Mesendoderm (in vitro differentiated cells): ENCODE measurements around the gene RPS3A.

ENCODE experiments used
- DNase-seq: peaks from one replicate; pipeline ENCODE4 v3.0.0; 2013
- H2AK5ac ChIP-seq: 2 replicates; pipeline ENCODE4 v1.6.1; 2013; ENCODE audit warnings: low read length, inconsistent platforms
- H2BK120ac ChIP-seq: 2 replicates; pipeline ENCODE4 v1.6.1; 2013; ENCODE audit warnings: low read depth, mild to moderate bottlenecking, low read length, moderate library complexity, mixed read lengths
- H2BK15ac ChIP-seq: replicated peaks from 2 replicates; pipeline ENCODE4 v1.6.1; 2013; ENCODE audit warnings: low read depth, mild to moderate bottlenecking, moderate library complexity
- H2BK5ac ChIP-seq: 2 replicates; pipeline ENCODE4 v1.6.1; 2013; ENCODE audit warnings: low read length, inconsistent platforms
- H3K18ac ChIP-seq: 2 replicates; pipeline ENCODE4 v1.6.1; 2013; ENCODE audit warnings: mild to moderate bottlenecking, low read length, mixed read lengths
- H3K23ac ChIP-seq: one replicate; pipeline ENCODE4 v1.6.1; 2013; ENCODE audit warnings: low read length
- H3K27ac ChIP-seq: 2 replicates; pipeline ENCODE4 v1.5.1; 2013; ENCODE audit warnings: low read depth, mild to moderate bottlenecking, inconsistent platforms, low read length, moderate library complexity
- H3K27me3 ChIP-seq: 2 replicates; pipeline ENCODE4 v1.6.1; 2013; ENCODE audit warnings: low read length, control low read depth, mild to moderate bottlenecking, inconsistent platforms; ENCODE audit not compliant: insufficient read depth, poor library complexity
- H3K36me3 ChIP-seq: 2 replicates; pipeline ENCODE4 v1.6.1; 2013; ENCODE audit warnings: low read length, inconsistent platforms; ENCODE audit not compliant: control insufficient read depth, insufficient read depth
- H3K4ac ChIP-seq: one replicate; pipeline ENCODE4 v1.6.1; 2013; ENCODE audit warnings: low read depth, mild to moderate bottlenecking, low read length, moderate library complexity
- H3K4me1 ChIP-seq: 2 replicates; pipeline ENCODE4 v1.6.1; 2013; ENCODE audit warnings: low read depth, low read length, inconsistent platforms; ENCODE audit not compliant: control insufficient read depth
- H3K4me2 ChIP-seq: 2 replicates; pipeline ENCODE4 v1.6.1; 2013; ENCODE audit warnings: low read length
- H3K4me3 ChIP-seq: 2 replicates; pipeline ENCODE4 v1.5.1; 2013; ENCODE audit warnings: mild to moderate bottlenecking, low read length
- H3K56ac ChIP-seq: one replicate; pipeline ENCODE4 v1.6.1; 2013; ENCODE audit warnings: low read length
- H3K79me1 ChIP-seq: 2 replicates; pipeline ENCODE4 v1.6.1; 2013; ENCODE audit warnings: low read length, inconsistent platforms
- H3K79me2 ChIP-seq: 2 replicates; pipeline ENCODE4 v1.6.1; 2013; ENCODE audit warnings: mild to moderate bottlenecking, low read length; ENCODE audit not compliant: control insufficient read depth, insufficient read depth
- H3K9ac ChIP-seq: 2 replicates; pipeline ENCODE4 v1.6.1; 2013; ENCODE audit warnings: low read length, inconsistent platforms
- H4K5ac ChIP-seq: one replicate; pipeline ENCODE4 v1.6.1; 2013; ENCODE audit warnings: low read length
- H4K8ac ChIP-seq: one replicate; pipeline ENCODE4 v1.6.1; 2013; ENCODE audit warnings: low read depth, mild to moderate bottlenecking, control low read depth, low read length, moderate library complexity
- WGBS: extraction: QIAGEN DNeasy Blood & Tissue Kit; methylation state at CpG from one replicate; pipeline ENCODE4 v1.1.7; 2013; ENCODE audit warnings: low lambda C conversion rate, missing lambda C conversion rate; ENCODE audit not compliant: insufficient coverage; ENCODE audit errors: extremely low coverage; 5-methylcytosine and 5-hydroxymethylcytosine counted together

The RPS3A gene

DNA sequence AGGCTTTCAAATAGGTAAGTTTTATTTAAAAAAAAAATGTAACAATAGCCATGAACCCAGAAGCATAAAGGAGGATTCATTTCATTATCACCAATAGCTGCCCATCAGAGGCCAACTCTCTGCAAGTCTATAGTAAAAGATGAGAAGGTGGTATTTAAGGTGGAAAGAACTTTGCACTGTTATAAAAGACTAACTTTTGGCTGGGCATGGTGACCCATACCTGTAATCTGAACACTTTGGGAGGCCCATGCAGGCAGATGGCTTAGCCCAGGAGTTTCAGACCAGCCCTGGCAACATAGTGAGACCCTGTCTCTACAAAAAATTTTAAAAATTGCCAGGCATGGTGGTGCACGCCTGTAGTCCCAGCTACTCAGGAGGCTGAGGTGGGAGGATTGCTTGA lies 43.3 kb downstream of the RPS3A start:
- Histone ChIP-seq H2BK120ac (no peak overlapping the region), H4K8ac (no peak overlapping the region), H2BK15ac (no peak overlapping the region), H3K23ac (no peak overlapping the region), H3K4me2 (no peak overlapping the region), H3K4ac (no peak overlapping the region), H3K18ac (no peak overlapping the region), H3K79me1 (no peaks in the 10 kb centered on the region), H3K4me3 (no peak overlapping the region), H3K27me3 (no peaks in the 10 kb centered on the region), H3K4me1 (no peaks in the 10 kb centered on the region), H2BK5ac (no peak overlapping the region), H3K9ac (no peak overlapping the region), H3K36me3 (peaks cover 2% of the 10 kb centered on the region), H3K56ac (no peak overlapping the region), H2AK5ac (no peak overlapping the region), H3K79me2 (no peaks in the 10 kb centered on the region), H3K27ac (no peak overlapping the region), H4K5ac (no peak overlapping the region)
- WGBS = no CpG with 5 or more reads among the region's 1 CpG
- no peak for DNase-seq

DNA sequence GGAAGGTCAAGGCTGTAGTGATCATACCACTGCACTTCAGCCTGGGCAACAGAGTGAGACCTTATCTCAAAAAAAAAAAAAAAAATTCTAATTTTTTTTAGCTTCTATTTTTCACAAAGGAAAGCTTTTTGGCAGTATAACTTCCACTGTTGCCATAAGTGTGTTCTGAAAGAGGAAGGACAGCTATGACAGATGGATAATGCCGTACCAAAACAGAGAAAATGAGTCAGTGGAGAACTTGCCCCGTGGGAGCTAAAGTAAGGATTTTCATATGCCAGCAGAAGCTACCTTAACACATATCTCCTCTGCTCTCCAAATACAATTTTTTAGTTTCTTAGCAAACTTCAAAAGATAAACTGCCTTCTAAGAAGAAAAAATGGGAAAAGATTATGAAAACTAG lies 43.7 kb downstream of the RPS3A start:
- H4K5ac ChIP-seq = no peak overlapping the region
- no peak overlapping the region for H2BK5ac ChIP-seq
- H3K27me3 ChIP-seq = no peaks in the 10 kb centered on the region
- peaks cover 2% of the 10 kb centered on the region for H3K36me3 ChIP-seq
- H3K56ac ChIP-seq = no peak overlapping the region
- no peak overlapping the region for H3K4me2 ChIP-seq
- H3K9ac ChIP-seq = no peak overlapping the region
- DNase-seq = no peak
- H2BK120ac ChIP-seq = no peak overlapping the region
- no peak overlapping the region for H3K23ac ChIP-seq
- H3K4me1 ChIP-seq = no peaks in the 10 kb centered on the region
- H4K8ac ChIP-seq = no peak overlapping the region
- no CpG with 5 or more reads among the region's 2 CpGs for WGBS
- no peak overlapping the region for H2AK5ac ChIP-seq
- no peaks in the 10 kb centered on the region for H3K79me2 ChIP-seq
- H2BK15ac ChIP-seq = no peak overlapping the region
- no peak overlapping the region for H3K4ac ChIP-seq
- H3K18ac ChIP-seq = no peak overlapping the region
- H3K27ac ChIP-seq = no peak overlapping the region
- H3K79me1 ChIP-seq = no peaks in the 10 kb centered on the region
- H3K4me3 ChIP-seq = no peak overlapping the region

DNA sequence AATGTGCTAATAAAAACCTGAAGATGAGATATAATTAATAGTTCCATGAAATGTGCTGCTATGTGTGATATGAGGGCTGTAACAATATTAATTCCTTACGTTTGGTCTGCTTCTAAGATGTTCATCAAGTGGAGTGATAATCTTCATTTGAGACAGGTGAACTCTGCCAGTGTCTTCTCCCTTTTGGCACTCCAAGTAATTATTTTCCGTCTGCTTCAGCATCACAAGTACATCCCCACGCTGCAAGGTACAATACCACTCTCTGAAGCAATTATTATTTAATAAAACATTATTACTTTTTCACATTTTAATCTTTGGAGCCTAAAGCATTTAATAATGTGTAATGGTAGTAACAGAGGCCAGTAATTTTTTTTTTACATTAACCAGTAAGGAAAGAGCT lies 44.4 kb downstream of the RPS3A start:
- Histone ChIP-seq H2AK5ac (no peak overlapping the region), H3K56ac (no peak overlapping the region), H3K27ac (no peak overlapping the region), H3K27me3 (no peaks in the 10 kb centered on the region), H3K79me1 (no peaks in the 10 kb centered on the region), H3K4ac (no peak overlapping the region), H3K4me3 (no peak overlapping the region), H3K79me2 (no peaks in the 10 kb centered on the region), H2BK5ac (no peak overlapping the region), H3K9ac (no peak overlapping the region), H2BK15ac (no peak overlapping the region), H3K23ac (no peak overlapping the region), H3K36me3 (peaks cover 2% of the 10 kb centered on the region), H4K8ac (no peak overlapping the region), H3K4me1 (no peaks in the 10 kb centered on the region), H4K5ac (no peak overlapping the region), H2BK120ac (no peak overlapping the region), H3K4me2 (no peak overlapping the region), H3K18ac (no peak overlapping the region)
- WGBS = 100% methylated on average over 1 of the region's 3 CpGs
- no peak for DNase-seq

DNA sequence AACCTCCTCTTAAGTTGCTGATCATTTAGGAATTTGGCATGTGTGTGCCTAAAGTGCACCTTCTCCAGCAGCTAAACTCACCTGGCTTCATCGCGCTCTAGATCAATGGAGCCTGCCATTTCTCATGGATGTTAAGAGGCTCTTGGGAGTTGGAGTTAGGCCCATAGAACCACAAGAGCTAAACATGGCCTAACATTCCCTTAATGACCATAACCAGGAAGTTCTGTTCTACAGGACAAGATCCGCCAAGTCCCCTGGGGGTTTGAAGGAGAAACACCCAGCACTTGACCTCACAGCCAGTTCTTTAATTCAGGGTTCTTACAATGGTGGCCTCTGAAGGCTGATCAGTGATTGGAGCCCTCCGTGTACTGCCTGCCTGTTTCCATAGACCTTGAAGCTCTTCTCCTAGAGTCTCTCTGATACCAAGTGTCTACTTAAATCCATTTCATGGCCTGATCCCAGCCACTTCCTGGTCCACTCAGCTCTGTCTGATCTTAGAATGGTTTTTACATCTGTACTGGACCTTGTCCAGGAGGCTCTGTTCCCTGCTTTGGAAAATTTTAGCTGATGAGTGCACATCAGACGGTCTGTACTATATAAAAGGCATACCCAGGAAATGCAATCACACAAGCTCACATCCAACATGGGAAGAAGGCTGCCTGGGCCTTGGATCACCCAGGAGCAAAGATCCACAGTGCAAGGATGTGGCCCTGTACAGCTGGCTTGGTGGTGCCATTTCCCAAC lies 45.1 kb downstream of the RPS3A start:
- H4K5ac ChIP-seq = no peak overlapping the region
- H3K36me3 ChIP-seq = peaks cover 2% of the 10 kb centered on the region
- H2BK5ac ChIP-seq = no peak overlapping the region
- no peak overlapping the region for H3K4me3 ChIP-seq
- H3K56ac ChIP-seq = no peak overlapping the region
- H3K27me3 ChIP-seq = no peaks in the 10 kb centered on the region
- no peak overlapping the region for H2BK120ac ChIP-seq
- no peak for DNase-seq
- no peak overlapping the region for H3K4me2 ChIP-seq
- no peaks in the 10 kb centered on the region for H3K4me1 ChIP-seq
- no CpG with 5 or more reads among the region's 5 CpGs for WGBS
- no peak overlapping the region for H2AK5ac ChIP-seq
- no peak overlapping the region for H3K18ac ChIP-seq
- no peak overlapping the region for H3K23ac ChIP-seq
- H3K4ac ChIP-seq = no peak overlapping the region
- no peak overlapping the region for H4K8ac ChIP-seq
- no peak overlapping the region for H2BK15ac ChIP-seq
- no peak overlapping the region for H3K9ac ChIP-seq
- H3K27ac ChIP-seq = no peak overlapping the region
- H3K79me2 ChIP-seq = no peaks in the 10 kb centered on the region
- no peaks in the 10 kb centered on the region for H3K79me1 ChIP-seq

DNA sequence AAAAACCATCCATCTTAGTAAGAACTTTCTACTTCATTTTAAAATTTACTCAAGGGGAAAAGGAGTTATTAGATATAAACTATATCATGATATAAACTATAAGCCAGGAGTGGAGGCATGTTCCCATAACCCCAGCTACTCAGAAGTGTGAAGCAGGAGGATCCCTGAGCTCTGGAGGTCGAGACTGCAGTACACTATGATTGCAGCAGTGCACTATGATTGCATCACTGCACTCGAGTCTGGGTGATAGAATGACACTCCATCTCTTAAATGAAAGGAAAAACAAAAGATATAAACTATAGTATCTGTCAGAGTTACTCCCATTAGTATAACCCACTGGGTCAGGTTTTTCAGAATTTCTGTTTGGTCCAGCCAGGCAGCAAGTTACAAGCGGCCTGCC lies 47.6 kb downstream of the RPS3A start:
- Histone ChIP-seq H3K27ac (no peak overlapping the region), H3K27me3 (no peaks in the 10 kb centered on the region), H3K36me3 (no peaks in the 10 kb centered on the region), H3K56ac (no peak overlapping the region), H3K4me1 (no peaks in the 10 kb centered on the region), H2BK15ac (no peak overlapping the region), H4K5ac (no peak overlapping the region), H2BK120ac (no peak overlapping the region), H3K79me1 (no peaks in the 10 kb centered on the region), H2BK5ac (no peak overlapping the region), H3K4ac (no peak overlapping the region), H3K18ac (no peak overlapping the region), H2AK5ac (no peak overlapping the region), H3K4me2 (no peak overlapping the region), H3K23ac (no peak overlapping the region), H3K4me3 (no peak overlapping the region), H3K9ac (no peak overlapping the region), H3K79me2 (no peaks in the 10 kb centered on the region), H4K8ac (no peak overlapping the region)
- DNase-seq = no peak
- no CpG with 5 or more reads among the region's 3 CpGs for WGBS

DNA sequence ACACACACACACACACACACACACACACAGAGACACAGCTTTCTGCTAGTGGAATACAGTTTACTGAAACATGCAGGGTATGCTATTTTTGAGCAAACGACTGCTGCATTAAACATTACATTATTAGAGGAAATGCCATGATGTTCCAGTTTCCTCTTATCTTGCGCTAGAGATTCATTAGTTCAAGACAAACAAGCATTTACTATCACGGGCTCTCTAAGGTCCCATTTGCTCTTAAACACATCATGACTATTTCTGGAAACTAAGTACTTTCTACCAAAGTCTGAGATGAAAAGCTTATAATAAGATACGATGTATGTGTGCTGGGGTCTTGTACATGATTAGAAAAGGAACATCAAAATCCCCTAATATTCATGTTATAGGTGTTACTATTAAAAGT lies 48.8 kb downstream of the RPS3A start:
- H3K27ac ChIP-seq = no peak overlapping the region
- H3K56ac ChIP-seq = no peak overlapping the region
- no peak overlapping the region for H2BK120ac ChIP-seq

More for the DNA sequence above, 48.8 kb downstream of the RPS3A start:
- no peak overlapping the region for H4K5ac ChIP-seq
- H3K79me2 ChIP-seq = no peaks in the 10 kb centered on the region
- H3K4me2 ChIP-seq = no peak overlapping the region
- no peak overlapping the region for H2BK5ac ChIP-seq
- H3K79me1 ChIP-seq = no peaks in the 10 kb centered on the region
- no peaks in the 10 kb centered on the region for H3K4me1 ChIP-seq
- no peak overlapping the region for H3K4ac ChIP-seq
- no peak overlapping the region for H2BK15ac ChIP-seq
- no peaks in the 10 kb centered on the region for H3K27me3 ChIP-seq
- WGBS = no CpG with 5 or more reads among the region's 4 CpGs
- H3K23ac ChIP-seq = no peak overlapping the region
- no peak overlapping the region for H2AK5ac ChIP-seq
- H3K18ac ChIP-seq = no peak overlapping the region
- H3K36me3 ChIP-seq = no peaks in the 10 kb centered on the region
- H3K4me3 ChIP-seq = no peak overlapping the region
- no peak for DNase-seq
- no peak overlapping the region for H3K9ac ChIP-seq
- no peak overlapping the region for H4K8ac ChIP-seq
